GM12872 (cell line): ENCODE results near the gene TRIM14.

Source experiments
- CTCF ChIP-seq: IDR thresholded peaks from 3 replicates; pipeline ENCODE4 v1.5.1; 2011; ENCODE audit warnings: low read depth, mild to moderate bottlenecking, low read length, moderate library complexity; ENCODE audit not compliant: insufficient read depth

Gene TRIM14

GRCh38 chr9:98084396-98084795 lies 34.6 kb downstream of the TRIM14 start:
- no peak for TF ChIP-seq CTCF

GRCh38 chr9:98083566-98084183 lies 35.3 kb downstream of the TRIM14 start:
- TF ChIP-seq CTCF, result no peak

GRCh38 chr9:98083061-98083501 lies 35.9 kb downstream of the TRIM14 start:
- no peak for TF ChIP-seq CTCF

- no peak for TF ChIP-seq CTCF
Measured at GRCh38 chr9:98081477-98082219, 37.4 kb downstream of the TRIM14 start.

- TF ChIP-seq CTCF, result no peak
Measured at GRCh38 chr9:98080780-98081179, 38.2 kb downstream of the TRIM14 start.

- TF ChIP-seq CTCF, result no peak
Measured at GRCh38 chr9:98080326-98080725, 38.7 kb downstream of the TRIM14 start.

GRCh38 chr9:98078895-98079294 lies 40.1 kb downstream of the TRIM14 start:
- no peak for TF ChIP-seq CTCF
